ENCODE data around the gene OXNAD1. TPM values are rescaled to one million over a fixed set of nuclear protein-coding genes. Genes with fewer than 3 reads are reported as not detected.

OXNAD1 gene
- polyA plus RNA-seq, 1 of the 3 experiments (the other 2 are of a cell fraction) = 6.9 TPM

- TF ChIP-seq ELF1 (IDR thresholded peaks at IDR 0.05) (no peak), REST (IDR thresholded peaks at IDR 0.05; ENCODE audit: low read depth, low read length) (no peak), RFX5 (IDR thresholded peaks at IDR 0.05; ENCODE audit: low read length) (no peak), USF2 (IDR thresholded peaks at IDR 0.05; ENCODE audit: borderline replicate concordance, low read depth, low read length) (no peak)
- no peak for DNase-seq
- WGBS (ENCODE audit: low lambda C conversion rate) = 94% methylated on average over 2 of the region's 2 CpGs
- H3K9me2 ChIP-seq = no peaks in the 10 kb centered on the region
- no peak overlapping the region for H3K9ac ChIP-seq
- H3K36me3 ChIP-seq (replicated peaks in 1 of 2; ENCODE audit: control insufficient read depth in 1 of 2, insufficient read depth in 2 of 2, low read length in 1 of 2) = peaks cover 37 to 39% of the 10 kb centered on the region in 2 experiments
- H3K27ac ChIP-seq (ENCODE audit: low read depth in 2 of 2, low read length in 1 of 2) = no peak overlapping the region
- H3F3A ChIP-seq (replicated peaks; ENCODE audit: insufficient read depth) = peaks cover 5% of the 10 kb centered on the region
- H3K27me3 ChIP-seq (ENCODE audit: insufficient read depth) = no peaks in the 10 kb centered on the region
- no peak overlapping the region for H3K4me3 ChIP-seq (ENCODE audit: low read depth in 2 of 2, low read length in 1 of 2)
- no peaks in the 10 kb centered on the region for H4K20me1 ChIP-seq (ENCODE audit: insufficient read depth)
- peaks cover 21% of the 10 kb centered on the region for H3K79me2 ChIP-seq (ENCODE audit: insufficient read depth)
- CTCF ChIA-PET = no interaction called here
- H3K4me2 ChIP-seq = no peak overlapping the region
- POLR2A ChIA-PET = no interaction called here
- H2AFZ ChIP-seq (ENCODE audit: low read depth) = no peak overlapping the region
- H3K4me1 ChIP-seq (ENCODE audit: control insufficient read depth in 1 of 2, insufficient read depth in 2 of 2, low read depth in 1 of 2, low read length in 1 of 2) = no peaks in the 10 kb centered on the region
- no peaks in the 10 kb centered on the region for H3K9me3 ChIP-seq
Measured at GRCh38 chr3:16257309-16257708, 7.7 kb upstream of the OXNAD1 start.

GRCh38 chr3:16258177-16258576 is 6.8 kb upstream of the OXNAD1 start:
- peaks cover 5% of the 10 kb centered on the region for H3F3A ChIP-seq (replicated peaks; ENCODE audit: insufficient read depth)
- H3K4me2 ChIP-seq = no peak overlapping the region
- no peaks in the 10 kb centered on the region for H3K9me3 ChIP-seq
- DNase-seq = no peak
- no peak overlapping the region for H3K27ac ChIP-seq (ENCODE audit: low read depth in 2 of 2, low read length in 1 of 2)
- CTCF ChIA-PET = interaction anchor here (1.2 to 1.7 kb wide), 2 partner anchors 9 to 1056 kb away, joined by 3 read pairs; no protein-coding TSS in a partner anchor
- H3K27me3 ChIP-seq (ENCODE audit: insufficient read depth) = no peaks in the 10 kb centered on the region
- no peak overlapping the region for H2AFZ ChIP-seq (ENCODE audit: low read depth)
- WGBS (ENCODE audit: low lambda C conversion rate) = 73% methylated on average over 5 of the region's 5 CpGs
- H4K20me1 ChIP-seq (ENCODE audit: insufficient read depth) = no peaks in the 10 kb centered on the region
- POLR2A ChIA-PET = no interaction called here
- H3K9ac ChIP-seq = no peak overlapping the region
- TF ChIP-seq SIN3A (IDR thresholded peaks at IDR 0.05; ENCODE audit: borderline replicate concordance, low read depth, low read length) (no peak), YY1 (IDR thresholded peaks at IDR 0.05; ENCODE audit: low read depth) (no peak), NRF1 (IDR thresholded peaks at IDR 0.05; ENCODE audit: low read depth, low read length) (no peak), RAD21 (IDR thresholded peaks at IDR 0.05; ENCODE audit: low read length) (no peak), GATA2 (CRISPR knock-in tag; IDR thresholded peaks at IDR 0.05) (no peak), ELF1 (IDR thresholded peaks at IDR 0.05) (no peak), FOXJ3 (CRISPR knock-in tag; IDR thresholded peaks at IDR 0.05) (no peak), TCF12 (IDR thresholded peaks at IDR 0.05) (no peak)
- H3K4me1 ChIP-seq (ENCODE audit: control insufficient read depth in 1 of 2, insufficient read depth in 2 of 2, low read depth in 1 of 2, low read length in 1 of 2) = peaks cover 0 to 1% of the 10 kb centered on the region in 2 experiments; a peak in 3 of 4 replicates
- peaks cover 30% of the 10 kb centered on the region for H3K79me2 ChIP-seq (ENCODE audit: insufficient read depth)
- peaks cover 44% of the 10 kb centered on the region in 2 experiments for H3K36me3 ChIP-seq (replicated peaks in 1 of 2; ENCODE audit: control insufficient read depth in 1 of 2, insufficient read depth in 2 of 2, low read length in 1 of 2)
- no peak overlapping the region for H3K4me3 ChIP-seq (ENCODE audit: low read depth in 2 of 2, low read length in 1 of 2)
- H3K9me2 ChIP-seq = no peaks in the 10 kb centered on the region
